Measurements from ENCODE around the gene ANO5.

Gene ANO5

GRCh38 chr11:22208151-22208858, 15.4 kb downstream of the ANO5 start:
- Mint-ChIP-seq H3K4me1 (no peaks in the 10 kb centered on the region), H3K36me3 (ENCODE audit: low read depth) (no peaks in the 10 kb centered on the region), H3K27ac (no peak overlapping the region), H3K4me3 (no peak overlapping the region), H3K27me3 (ENCODE audit: low read depth) (no peaks in the 10 kb centered on the region), H3K9me3 (no peaks in the 10 kb centered on the region)
- TF ChIP-seq, protein P1, sequence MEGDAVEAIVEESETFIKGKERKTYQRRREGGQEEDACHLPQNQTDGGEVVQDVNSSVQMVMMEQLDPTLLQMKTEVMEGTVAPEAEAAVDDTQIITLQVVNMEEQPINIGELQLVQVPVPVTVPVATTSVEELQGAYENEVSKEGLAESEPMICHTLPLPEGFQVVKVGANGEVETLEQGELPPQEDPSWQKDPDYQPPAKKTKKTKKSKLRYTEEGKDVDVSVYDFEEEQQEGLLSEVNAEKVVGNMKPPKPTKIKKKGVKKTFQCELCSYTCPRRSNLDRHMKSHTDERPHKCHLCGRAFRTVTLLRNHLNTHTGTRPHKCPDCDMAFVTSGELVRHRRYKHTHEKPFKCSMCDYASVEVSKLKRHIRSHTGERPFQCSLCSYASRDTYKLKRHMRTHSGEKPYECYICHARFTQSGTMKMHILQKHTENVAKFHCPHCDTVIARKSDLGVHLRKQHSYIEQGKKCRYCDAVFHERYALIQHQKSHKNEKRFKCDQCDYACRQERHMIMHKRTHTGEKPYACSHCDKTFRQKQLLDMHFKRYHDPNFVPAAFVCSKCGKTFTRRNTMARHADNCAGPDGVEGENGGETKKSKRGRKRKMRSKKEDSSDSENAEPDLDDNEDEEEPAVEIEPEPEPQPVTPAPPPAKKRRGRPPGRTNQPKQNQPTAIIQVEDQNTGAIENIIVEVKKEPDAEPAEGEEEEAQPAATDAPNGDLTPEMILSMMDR (IDR thresholded peaks at IDR 0.05; ENCODE audit: unreplicated experiment in 3 of 3): no peak

DNA sequence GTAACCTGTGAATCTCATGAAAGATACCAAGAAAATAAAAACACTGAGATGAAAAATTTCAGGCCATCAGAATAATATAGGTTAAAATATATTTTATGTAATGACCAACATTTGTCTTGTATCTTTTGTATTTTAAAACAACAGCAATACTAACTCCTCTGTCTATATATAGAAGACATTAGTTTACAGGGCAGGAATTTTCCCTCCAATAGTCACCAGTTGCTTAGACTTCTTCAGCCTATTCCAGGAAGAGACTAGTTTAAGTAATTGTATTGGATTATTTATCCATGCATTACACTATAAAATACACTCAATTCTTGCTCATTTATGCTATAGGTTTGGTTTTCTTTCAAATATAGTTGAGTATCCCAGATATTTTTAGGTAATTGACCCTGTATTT, 24.1 kb downstream of the ANO5 start:
- no peak overlapping the region for H3K4me3 Mint-ChIP-seq

GRCh38 chr11:22221143-22221542, 28.3 kb downstream of the ANO5 start:
- TF ChIP-seq, protein P1 (IDR thresholded peaks at IDR 0.05; ENCODE audit: unreplicated experiment in 3 of 3): no peak
- Mint-ChIP-seq H3K4me1 (no peaks in the 10 kb centered on the region), H3K4me3 (no peak overlapping the region), H3K36me3 (ENCODE audit: low read depth) (no peaks in the 10 kb centered on the region), H3K27ac (no peak overlapping the region), H3K9me3 (no peaks in the 10 kb centered on the region), H3K27me3 (ENCODE audit: low read depth) (no peaks in the 10 kb centered on the region)

More for the DNA sequence above, 24.1 kb downstream of the ANO5 start:
- Mint-ChIP-seq H3K27ac (no peak overlapping the region), H3K9me3 (no peaks in the 10 kb centered on the region), H3K4me1 (no peaks in the 10 kb centered on the region), H3K27me3 (ENCODE audit: low read depth) (no peaks in the 10 kb centered on the region), H3K36me3 (ENCODE audit: low read depth) (no peaks in the 10 kb centered on the region)
- TF ChIP-seq, protein P1 (IDR thresholded peaks at IDR 0.05; ENCODE audit: unreplicated experiment in 3 of 3): no peak

DNA sequence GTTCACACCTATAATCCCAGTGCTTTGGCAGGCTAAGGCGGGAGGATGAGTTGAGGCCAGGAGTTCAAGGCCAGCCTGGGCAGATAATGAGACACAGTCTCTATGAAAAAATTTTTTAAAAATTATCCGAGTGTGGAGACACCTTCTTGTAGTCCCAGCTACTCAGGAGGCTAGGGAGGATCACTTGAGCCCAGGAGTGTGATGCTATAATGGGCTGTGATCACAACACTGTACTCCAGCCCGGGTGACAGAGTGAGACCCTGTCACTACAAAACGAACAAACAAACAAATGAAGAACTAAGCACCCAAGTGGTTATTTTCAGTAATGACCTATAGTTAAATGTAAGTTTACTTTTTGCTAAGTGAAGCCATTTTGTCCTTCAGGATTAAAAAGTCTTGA, 32.3 kb downstream of the ANO5 start:
- Mint-ChIP-seq H3K27ac (no peak overlapping the region), H3K4me3 (no peak overlapping the region), H3K27me3 (ENCODE audit: low read depth) (no peaks in the 10 kb centered on the region), H3K36me3 (ENCODE audit: low read depth) (no peaks in the 10 kb centered on the region), H3K4me1 (no peaks in the 10 kb centered on the region), H3K9me3 (no peaks in the 10 kb centered on the region)
- TF ChIP-seq, protein P1 (IDR thresholded peaks at IDR 0.05; ENCODE audit: unreplicated experiment in 3 of 3): no peak

DNA sequence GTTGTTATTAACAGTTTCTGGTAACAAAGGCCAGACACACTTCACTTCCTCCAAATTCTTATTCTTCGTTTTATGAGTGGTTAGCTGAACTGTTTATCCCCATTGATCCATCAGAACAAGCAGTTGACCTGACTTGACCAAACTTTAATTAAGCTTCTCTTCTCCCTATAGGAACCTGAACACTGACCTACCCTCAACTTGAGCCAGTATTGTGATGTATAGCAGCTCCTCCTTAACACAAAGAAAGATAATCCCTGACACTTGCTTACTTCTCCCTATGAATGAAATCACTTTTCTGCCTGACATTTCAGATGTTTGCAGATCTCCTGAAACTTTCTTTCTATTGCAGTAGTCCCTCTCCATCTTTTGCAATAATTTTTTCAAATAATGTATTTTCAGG, 41.9 kb downstream of the ANO5 start:
- H3K4me1 Mint-ChIP-seq: no peaks in the 10 kb centered on the region
- TF ChIP-seq, protein P1 (IDR thresholded peaks at IDR 0.05; ENCODE audit: unreplicated experiment in 3 of 3): no peak
- no peaks in the 10 kb centered on the region for H3K9me3 Mint-ChIP-seq
- H3K27me3 Mint-ChIP-seq (ENCODE audit: low read depth): no peaks in the 10 kb centered on the region
- no peaks in the 10 kb centered on the region for H3K36me3 Mint-ChIP-seq (ENCODE audit: low read depth)
- no peak overlapping the region for H3K27ac Mint-ChIP-seq
- H3K4me3 Mint-ChIP-seq: no peak overlapping the region

GRCh38 chr11:22244986-22245592, 52.2 kb downstream of the ANO5 start:
- H3K4me1 Mint-ChIP-seq: no peaks in the 10 kb centered on the region

More at GRCh38 chr11:22244986-22245592, 52.2 kb downstream of the ANO5 start:
- no peaks in the 10 kb centered on the region for H3K36me3 Mint-ChIP-seq (ENCODE audit: low read depth)
- no peak overlapping the region for H3K27ac Mint-ChIP-seq
- no peaks in the 10 kb centered on the region for H3K9me3 Mint-ChIP-seq
- TF ChIP-seq, protein P1 (IDR thresholded peaks at IDR 0.05; ENCODE audit: unreplicated experiment in 3 of 3): peak; percentile 63 to 73 (median 64)
- peaks cover 5% of the 10 kb centered on the region for H3K27me3 Mint-ChIP-seq (ENCODE audit: low read depth)
- no peak overlapping the region for H3K4me3 Mint-ChIP-seq
